ENCODE measurements around the gene DYSF.

Gene DYSF

GRCh38 chr2:71681626-71682025 lies 228.3 kb downstream of the DYSF start:
- no peak for DNase-seq

- DNase-seq: no peak
Observed at GRCh38 chr2:71682341-71682740, 229.0 kb downstream of the DYSF start.

GRCh38 chr2:71683070-71683469 lies 229.7 kb downstream of the DYSF start:
- no peak for DNase-seq

- no peak for DNase-seq
Observed at GRCh38 chr2:71683666-71684065, 230.3 kb downstream of the DYSF start.

GRCh38 chr2:71684226-71685072 lies 231.1 kb downstream of the DYSF start:
- no peak for DNase-seq

GRCh38 chr2:71685073-71685848 lies 231.9 kb downstream of the DYSF start:
- no peak for DNase-seq

GRCh38 chr2:71685941-71686611 lies 232.7 kb downstream of the DYSF start:
- no peak for DNase-seq

- DNase-seq: no peak
Observed at GRCh38 chr2:71686781-71687180, 233.4 kb downstream of the DYSF start.

- no peak for DNase-seq
Observed at GRCh38 chr2:71687412-71687811, 234.1 kb downstream of the DYSF start.

GRCh38 chr2:71688530-71688929 lies 235.2 kb downstream of the DYSF start:
- DNase-seq: no peak

- no peak for DNase-seq
Observed at GRCh38 chr2:71689393-71689792, 236.0 kb downstream of the DYSF start.

GRCh38 chr2:71689968-71690834 lies 236.8 kb downstream of the DYSF start:
- DNase-seq: no peak

- no peak for DNase-seq
Observed at GRCh38 chr2:71690876-71691475, 237.6 kb downstream of the DYSF start.

- DNase-seq: no peak
Observed at GRCh38 chr2:71691747-71692441, 238.5 kb downstream of the DYSF start.

- no peak for DNase-seq
Observed at GRCh38 chr2:71692621-71693277, 239.4 kb downstream of the DYSF start.

- no peak for DNase-seq
Observed at GRCh38 chr2:71693286-71694270, 240.2 kb downstream of the DYSF start.

GRCh38 chr2:71694501-71695234 lies 241.3 kb downstream of the DYSF start:
- DNase-seq: no peak

GRCh38 chr2:71695235-71696120 lies 242.1 kb downstream of the DYSF start:
- no peak for DNase-seq
